Activated naive CD4-positive, alpha-beta T cell treated with anti-CD3 and anti-CD28 coated beads, Interleukin-2, amount 50 U/mL, for 24 hours (primary cell): ENCODE results near the gene SNX9.
A peak's percentile ranks its signal among the peaks of the same experiment; 100 is the strongest.

Source experiments
- H3K27ac Mint-ChIP-seq: one replicate; pipeline ENCODE4 v1.8.0; 2021; ENCODE audit warnings: mild to moderate bottlenecking, mixed read lengths
- H3K27me3 Mint-ChIP-seq: one replicate; pipeline ENCODE4 v1.8.0; 2021; ENCODE audit warnings: mixed read lengths
- H3K36me3 Mint-ChIP-seq: one replicate; pipeline ENCODE4 v1.8.0; 2021; ENCODE audit warnings: mixed read lengths
- H3K4me1 Mint-ChIP-seq: one replicate; pipeline ENCODE4 v1.8.0; 2021; ENCODE audit warnings: mixed read lengths
- H3K4me3 Mint-ChIP-seq: one replicate; pipeline ENCODE4 v1.8.0; 2021; ENCODE audit warnings: mild to moderate bottlenecking, mixed read lengths
- H3K9me3 Mint-ChIP-seq: one replicate; pipeline ENCODE4 v1.8.0; 2021; ENCODE audit warnings: mixed read lengths

The SNX9 gene

GRCh38 chr6:157951828-157952227 is 128.8 kb downstream of the SNX9 start:
- H3K36me3 Mint-ChIP-seq = peaks cover 4% of the 10 kb centered on the region
- H3K27me3 Mint-ChIP-seq = no peaks in the 10 kb centered on the region
- H3K27ac Mint-ChIP-seq = no peak overlapping the region
- H3K4me3 Mint-ChIP-seq = no peak overlapping the region
- peaks cover 7% of the 10 kb centered on the region for H3K4me1 Mint-ChIP-seq
- H3K9me3 Mint-ChIP-seq = peaks cover 10% of the 10 kb centered on the region

- H3K4me1 Mint-ChIP-seq = no peaks in the 10 kb centered on the region
- H3K27ac Mint-ChIP-seq = no peak overlapping the region
- no peak overlapping the region for H3K4me3 Mint-ChIP-seq
- no peaks in the 10 kb centered on the region for H3K27me3 Mint-ChIP-seq
- peaks cover 4% of the 10 kb centered on the region for H3K36me3 Mint-ChIP-seq
- H3K9me3 Mint-ChIP-seq = peaks cover 10% of the 10 kb centered on the region
Measured at GRCh38 chr6:157952861-157953351, 129.9 kb downstream of the SNX9 start.

- H3K4me3 Mint-ChIP-seq = no peak overlapping the region
- no peaks in the 10 kb centered on the region for H3K4me1 Mint-ChIP-seq
- no peaks in the 10 kb centered on the region for H3K27me3 Mint-ChIP-seq
- H3K27ac Mint-ChIP-seq = peak overlapping the region; percentile 23
- peaks cover 12% of the 10 kb centered on the region for H3K9me3 Mint-ChIP-seq
- H3K36me3 Mint-ChIP-seq = peaks cover 5% of the 10 kb centered on the region
Measured at GRCh38 chr6:157953580-157954091, 130.6 kb downstream of the SNX9 start.

- Mint-ChIP-seq H3K36me3 (peaks cover 3% of the 10 kb centered on the region), H3K27ac (no peak overlapping the region), H3K4me3 (no peak overlapping the region), H3K27me3 (no peaks in the 10 kb centered on the region), H3K9me3 (peaks cover 19% of the 10 kb centered on the region), H3K4me1 (no peaks in the 10 kb centered on the region)
Measured at GRCh38 chr6:157954150-157955117, 131.4 kb downstream of the SNX9 start.

- no peaks in the 10 kb centered on the region for H3K27me3 Mint-ChIP-seq
- no peak overlapping the region for H3K4me3 Mint-ChIP-seq
- peaks cover under 1% of the 10 kb centered on the region for H3K4me1 Mint-ChIP-seq
- H3K27ac Mint-ChIP-seq = no peak overlapping the region
- H3K9me3 Mint-ChIP-seq = peaks cover 9% of the 10 kb centered on the region
- H3K36me3 Mint-ChIP-seq = peaks cover 6% of the 10 kb centered on the region
Measured at GRCh38 chr6:157955675-157956074, 132.6 kb downstream of the SNX9 start.

GRCh38 chr6:157956171-157956730 is 133.2 kb downstream of the SNX9 start:
- Mint-ChIP-seq H3K9me3 (peaks cover 9% of the 10 kb centered on the region), H3K27ac (no peak overlapping the region), H3K4me1 (peaks cover 7% of the 10 kb centered on the region), H3K27me3 (no peaks in the 10 kb centered on the region), H3K4me3 (no peak overlapping the region), H3K36me3 (peaks cover 6% of the 10 kb centered on the region)

GRCh38 chr6:157959451-157960227 is 136.6 kb downstream of the SNX9 start:
- Mint-ChIP-seq H3K4me1 (peaks cover 30% of the 10 kb centered on the region), H3K9me3 (peaks cover 9% of the 10 kb centered on the region), H3K4me3 (no peak overlapping the region), H3K36me3 (peaks cover 6% of the 10 kb centered on the region), H3K27ac (no peak overlapping the region), H3K27me3 (no peaks in the 10 kb centered on the region)

GRCh38 chr6:157961153-157961831 is 138.2 kb downstream of the SNX9 start:
- no peaks in the 10 kb centered on the region for H3K27me3 Mint-ChIP-seq
- no peak overlapping the region for H3K4me3 Mint-ChIP-seq
- peaks cover 6% of the 10 kb centered on the region for H3K36me3 Mint-ChIP-seq
- H3K4me1 Mint-ChIP-seq = peaks cover 30% of the 10 kb centered on the region
- H3K9me3 Mint-ChIP-seq = peaks cover 9% of the 10 kb centered on the region
- H3K27ac Mint-ChIP-seq = no peak overlapping the region

- Mint-ChIP-seq H3K9me3 (peaks cover 9% of the 10 kb centered on the region), H3K4me1 (peaks cover 30% of the 10 kb centered on the region), H3K4me3 (peak overlapping the region; percentile 19), H3K36me3 (peaks cover 6% of the 10 kb centered on the region), H3K27ac (no peak overlapping the region), H3K27me3 (no peaks in the 10 kb centered on the region)
Measured at GRCh38 chr6:157961832-157962575, 139.0 kb downstream of the SNX9 start.

GRCh38 chr6:157962601-157963302 is 139.7 kb downstream of the SNX9 start:
- Mint-ChIP-seq H3K27me3 (no peaks in the 10 kb centered on the region), H3K27ac (peak overlapping the region; percentile 92), H3K9me3 (peaks cover 9% of the 10 kb centered on the region), H3K36me3 (peaks cover 6% of the 10 kb centered on the region), H3K4me1 (peaks cover 30% of the 10 kb centered on the region), H3K4me3 (peak overlapping the region; percentile 43)

GRCh38 chr6:157964100-157964499 is 141.1 kb downstream of the SNX9 start:
- H3K9me3 Mint-ChIP-seq = peaks cover 3% of the 10 kb centered on the region
- H3K36me3 Mint-ChIP-seq = peaks cover 3% of the 10 kb centered on the region
- no peaks in the 10 kb centered on the region for H3K27me3 Mint-ChIP-seq
- H3K4me3 Mint-ChIP-seq = no peak overlapping the region
- H3K4me1 Mint-ChIP-seq = peaks cover 30% of the 10 kb centered on the region
- H3K27ac Mint-ChIP-seq = peak overlapping the region; percentile 66

GRCh38 chr6:157965387-157965786 is 142.3 kb downstream of the SNX9 start:
- Mint-ChIP-seq H3K27ac (no peak overlapping the region), H3K4me1 (peaks cover 30% of the 10 kb centered on the region), H3K4me3 (no peak overlapping the region), H3K36me3 (no peaks in the 10 kb centered on the region), H3K27me3 (no peaks in the 10 kb centered on the region), H3K9me3 (no peaks in the 10 kb centered on the region)

GRCh38 chr6:157966589-157966977 is 143.5 kb downstream of the SNX9 start:
- Mint-ChIP-seq H3K36me3 (no peaks in the 10 kb centered on the region), H3K4me3 (no peak overlapping the region), H3K27me3 (no peaks in the 10 kb centered on the region), H3K9me3 (no peaks in the 10 kb centered on the region), H3K4me1 (peaks cover 20% of the 10 kb centered on the region), H3K27ac (no peak overlapping the region)

GRCh38 chr6:157967020-157967419 is 144.0 kb downstream of the SNX9 start:
- Mint-ChIP-seq H3K27ac (no peak overlapping the region), H3K4me1 (peaks cover 16% of the 10 kb centered on the region), H3K27me3 (no peaks in the 10 kb centered on the region), H3K9me3 (no peaks in the 10 kb centered on the region), H3K4me3 (no peak overlapping the region), H3K36me3 (no peaks in the 10 kb centered on the region)
